Loucy (cell line): ENCODE measurements around the gene SGK1.

Experiments
- EZH2phosphoT487 ChIP-seq: fragments of 200-600 bp; IDR thresholded peaks from 2 replicates; pipeline ENCODE4 v1.6.1; 2018; ENCODE audit warnings: antibody characterized with exemption, mild to moderate bottlenecking, moderate library complexity, borderline replicate concordance
- TF ChIP-seq, protein P1 (sequence below): fragments of 200-600 bp; sonication (generic); conservative IDR thresholded peaks from 2 replicates; pipeline ENCODE4 v1.5.1; 2014; ENCODE audit warnings: mild to moderate bottlenecking, antibody characterized with exemption, low read length

DNA sequence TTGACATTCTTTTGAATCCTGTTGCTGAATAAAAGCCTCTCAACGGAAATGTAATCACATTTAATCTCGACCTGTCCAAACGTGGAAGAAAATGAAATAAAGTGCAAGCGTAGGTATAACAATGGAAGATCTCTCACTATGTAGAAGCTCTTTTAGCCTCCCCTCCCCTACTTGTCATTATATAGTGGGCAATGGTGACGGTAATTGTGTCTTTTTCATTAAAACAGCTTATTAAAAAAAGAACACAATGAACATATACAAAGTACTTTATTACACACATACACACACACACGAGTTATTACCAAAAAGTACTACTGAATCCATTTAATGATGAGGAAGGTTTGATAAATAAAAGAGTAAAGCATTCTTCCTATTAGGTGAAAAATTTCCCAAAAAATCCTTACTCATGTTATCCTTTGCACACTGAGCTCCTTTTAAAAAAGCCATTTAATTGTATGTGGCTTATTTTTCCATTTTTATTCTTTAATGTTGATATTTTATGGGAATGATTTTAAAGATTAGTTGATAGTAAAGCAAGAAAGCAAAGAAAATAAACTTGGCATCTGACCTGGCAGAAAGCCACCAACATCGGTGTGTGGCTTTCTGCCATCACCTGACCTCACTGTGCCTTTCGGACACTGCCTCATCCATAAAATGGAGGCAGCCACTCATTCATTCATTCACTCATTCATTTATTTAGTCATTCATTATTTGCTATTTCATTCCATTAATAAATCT, 493 bp upstream of the SGK1 start:
- TF ChIP-seq, protein P1, sequence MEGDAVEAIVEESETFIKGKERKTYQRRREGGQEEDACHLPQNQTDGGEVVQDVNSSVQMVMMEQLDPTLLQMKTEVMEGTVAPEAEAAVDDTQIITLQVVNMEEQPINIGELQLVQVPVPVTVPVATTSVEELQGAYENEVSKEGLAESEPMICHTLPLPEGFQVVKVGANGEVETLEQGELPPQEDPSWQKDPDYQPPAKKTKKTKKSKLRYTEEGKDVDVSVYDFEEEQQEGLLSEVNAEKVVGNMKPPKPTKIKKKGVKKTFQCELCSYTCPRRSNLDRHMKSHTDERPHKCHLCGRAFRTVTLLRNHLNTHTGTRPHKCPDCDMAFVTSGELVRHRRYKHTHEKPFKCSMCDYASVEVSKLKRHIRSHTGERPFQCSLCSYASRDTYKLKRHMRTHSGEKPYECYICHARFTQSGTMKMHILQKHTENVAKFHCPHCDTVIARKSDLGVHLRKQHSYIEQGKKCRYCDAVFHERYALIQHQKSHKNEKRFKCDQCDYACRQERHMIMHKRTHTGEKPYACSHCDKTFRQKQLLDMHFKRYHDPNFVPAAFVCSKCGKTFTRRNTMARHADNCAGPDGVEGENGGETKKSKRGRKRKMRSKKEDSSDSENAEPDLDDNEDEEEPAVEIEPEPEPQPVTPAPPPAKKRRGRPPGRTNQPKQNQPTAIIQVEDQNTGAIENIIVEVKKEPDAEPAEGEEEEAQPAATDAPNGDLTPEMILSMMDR, result no peak
- no peak for TF ChIP-seq EZH2phosphoT487
